Measurements from ENCODE around the gene SATB2.

The SATB2 gene

GRCh38 chr2:199465988-199466691 lies 8.4 kb upstream of the SATB2 start:
- DNase-seq, result no peak

GRCh38 chr2:199465390-199465789 lies 7.7 kb upstream of the SATB2 start:
- no peak for DNase-seq

DNA sequence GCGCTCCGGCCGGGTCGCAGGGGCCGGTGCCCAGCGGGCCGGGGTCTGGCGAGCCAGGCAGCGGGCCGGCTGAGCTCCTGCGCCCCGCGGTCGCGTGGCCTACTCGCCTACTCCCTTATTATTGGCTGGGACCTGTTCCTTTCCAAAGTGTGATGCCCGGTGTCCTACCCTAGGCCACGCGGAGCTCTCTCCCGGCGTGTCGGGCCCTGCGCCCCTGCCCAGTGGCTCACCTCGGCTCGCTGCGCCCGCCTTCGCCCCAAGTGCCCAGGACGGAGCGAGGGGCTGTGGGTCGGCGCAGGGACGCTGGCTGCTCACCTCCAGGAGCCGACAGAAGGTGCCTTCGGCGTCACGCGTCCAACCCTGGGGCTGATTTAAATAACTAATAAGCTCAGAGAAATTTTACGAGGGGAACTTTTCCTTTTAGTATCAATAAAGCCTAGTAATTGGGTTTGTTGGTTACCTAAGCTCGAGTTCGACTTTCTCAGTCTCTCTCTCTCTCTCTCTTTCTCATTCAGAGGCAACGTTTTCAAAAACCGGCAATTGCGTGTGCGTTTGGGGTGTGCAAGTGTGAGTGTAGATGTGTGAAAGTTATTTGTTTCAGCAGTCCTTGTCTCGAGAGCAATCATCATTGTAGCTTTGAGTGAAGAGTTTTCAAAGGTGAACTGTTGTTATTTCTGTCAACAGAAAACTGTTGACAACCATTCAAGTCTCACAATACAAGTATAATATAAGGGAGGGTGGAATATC lies 7.0 kb upstream of the SATB2 start:
- no peak for DNase-seq

DNA sequence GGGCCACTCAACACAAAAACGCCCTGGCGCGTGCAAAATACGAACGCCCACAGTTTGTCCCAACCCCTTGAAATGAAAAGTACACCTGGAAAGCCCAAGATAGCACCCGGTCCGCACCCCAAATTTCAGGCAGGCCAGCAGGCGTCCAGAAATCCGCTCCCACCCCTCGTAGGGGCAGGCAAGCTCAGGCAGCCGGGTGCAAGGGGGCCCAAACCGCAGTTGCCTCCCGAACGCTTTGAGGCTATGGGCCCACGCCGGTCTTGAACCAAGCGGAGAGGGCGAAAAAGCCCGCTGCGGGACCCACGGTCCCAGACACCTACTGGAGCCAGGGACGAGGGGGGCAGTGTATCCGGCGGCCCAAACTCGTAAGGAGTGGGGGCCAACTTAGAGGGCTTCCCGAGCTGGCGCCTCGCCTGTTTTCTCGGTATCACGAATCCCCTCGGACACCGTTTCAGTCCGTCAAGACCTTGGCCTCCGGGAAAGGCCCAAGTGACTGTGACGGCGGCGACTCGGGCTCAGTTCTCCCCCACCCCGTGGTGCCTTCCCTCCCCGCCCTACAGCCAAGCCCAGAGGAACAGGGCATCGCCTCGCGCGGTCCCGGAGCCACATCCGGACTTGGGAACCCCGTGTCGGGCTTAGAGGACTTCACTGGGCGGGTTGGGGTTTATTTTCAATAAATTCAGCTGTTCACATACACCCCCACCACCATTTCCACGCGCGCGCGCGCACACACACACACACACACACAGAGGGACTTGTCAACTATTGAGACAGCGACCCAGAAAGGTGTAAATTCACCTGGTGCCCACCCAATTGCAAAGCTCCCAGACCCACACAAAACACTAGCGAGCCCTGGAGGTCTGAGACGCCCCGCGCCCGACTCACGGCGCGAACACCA lies 6.2 kb upstream of the SATB2 start:
- DNase-seq, result no peak

- DNase-seq, result peak; percentile 57
These were observed 5.4 kb upstream of the SATB2 start for GRCh38 chr2:199462956-199463692.

DNA sequence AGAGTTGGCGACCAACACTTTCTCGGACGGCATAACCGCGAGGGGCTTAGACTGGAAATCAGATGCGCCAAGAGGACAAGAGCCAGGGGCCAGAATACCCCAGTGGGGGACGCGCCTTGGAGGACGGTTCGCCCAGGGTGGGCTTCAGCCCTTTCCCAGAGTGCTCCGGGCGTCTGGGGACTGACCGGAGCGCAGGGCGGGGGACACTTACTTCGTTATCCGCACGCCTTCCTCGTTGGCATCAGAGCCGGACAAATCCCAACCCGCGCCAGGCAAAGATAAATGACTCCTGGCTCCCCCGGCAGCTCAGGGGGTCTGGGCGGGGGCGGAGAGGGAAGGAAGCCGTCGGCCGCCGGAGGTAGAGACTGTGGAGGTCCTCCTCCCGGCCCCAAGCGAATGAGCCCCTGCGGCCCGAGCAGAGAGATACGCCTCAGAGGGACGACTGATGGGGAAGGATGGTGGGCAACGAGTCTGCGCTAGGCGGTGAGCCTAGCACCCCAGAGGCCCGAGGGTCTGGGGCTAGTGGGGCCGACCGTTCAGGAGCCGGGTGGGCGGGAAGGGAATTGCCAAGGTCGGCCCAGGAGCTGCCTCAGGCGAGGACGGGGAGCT lies 4.7 kb upstream of the SATB2 start:
- DNase-seq, result no peak

DNA sequence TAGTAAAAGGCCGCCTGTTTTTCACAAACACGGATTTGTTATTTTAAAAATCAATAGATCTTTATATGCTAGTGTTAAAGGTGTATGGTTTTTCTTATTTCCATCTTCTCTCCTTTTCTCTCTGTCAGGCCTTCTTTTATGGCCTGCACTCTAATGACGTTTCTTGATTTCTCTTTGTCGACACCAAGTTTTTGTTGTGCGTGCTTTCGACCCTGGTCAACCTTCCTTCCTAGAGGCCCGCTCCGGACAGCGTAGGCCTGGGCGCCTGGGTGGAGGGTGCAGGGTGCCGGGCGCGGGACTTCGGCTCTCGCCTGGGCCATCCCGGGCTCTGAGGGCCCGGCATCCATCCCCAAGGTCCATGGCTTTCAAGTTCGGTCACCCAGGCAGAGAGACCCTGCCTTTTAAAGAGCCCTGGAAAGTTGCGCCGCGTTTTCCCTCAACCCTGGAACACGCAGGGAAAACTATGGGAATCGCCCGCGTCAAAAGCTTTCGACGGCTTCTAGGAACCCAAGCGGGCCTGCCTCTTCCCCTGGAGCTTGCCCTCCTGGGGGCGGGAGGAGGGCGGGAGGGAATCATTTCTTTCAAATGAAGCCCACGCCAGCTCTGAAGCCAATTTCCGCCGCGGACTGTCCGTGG lies 4.1 kb upstream of the SATB2 start:
- no peak for DNase-seq

DNA sequence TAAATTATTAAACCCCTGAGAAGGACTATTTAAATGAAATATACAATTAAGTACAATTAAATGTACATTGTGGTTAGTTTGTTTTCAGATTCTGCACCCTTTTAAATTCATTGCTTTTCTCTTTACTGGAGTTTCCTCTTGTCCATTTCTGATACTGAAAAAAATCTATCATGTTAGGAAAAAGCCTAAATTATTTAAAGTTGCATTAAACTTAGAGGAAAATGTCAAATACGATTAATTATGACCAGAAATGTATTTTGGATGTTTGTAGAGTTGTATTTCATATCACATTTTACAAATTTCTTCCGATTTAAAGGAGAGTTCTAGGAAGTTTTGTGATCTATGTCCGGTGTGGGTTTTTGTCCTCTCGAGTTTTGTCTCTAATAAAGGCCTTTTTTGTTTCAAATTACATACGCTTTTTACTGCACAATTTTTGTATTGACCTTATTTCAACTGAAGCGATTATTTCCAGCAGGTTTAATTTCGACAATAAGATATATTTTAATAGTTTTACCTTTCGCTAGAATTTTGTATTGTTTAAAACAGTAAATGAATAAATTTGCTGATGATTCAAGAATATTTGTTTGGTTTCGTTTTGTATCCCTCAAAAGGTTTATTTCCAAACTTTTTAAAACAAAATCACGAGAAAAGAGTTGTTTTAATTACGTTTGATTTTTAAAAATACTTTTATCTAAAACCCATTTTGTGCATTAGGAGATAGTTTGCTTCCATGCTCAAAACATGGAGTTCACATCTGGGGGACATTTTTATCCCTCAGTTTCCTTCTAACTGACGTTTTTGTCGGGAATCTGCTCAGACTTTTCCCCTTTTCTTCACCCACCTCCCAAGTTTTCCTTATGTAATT lies 3.3 kb upstream of the SATB2 start:
- no peak for DNase-seq

DNA sequence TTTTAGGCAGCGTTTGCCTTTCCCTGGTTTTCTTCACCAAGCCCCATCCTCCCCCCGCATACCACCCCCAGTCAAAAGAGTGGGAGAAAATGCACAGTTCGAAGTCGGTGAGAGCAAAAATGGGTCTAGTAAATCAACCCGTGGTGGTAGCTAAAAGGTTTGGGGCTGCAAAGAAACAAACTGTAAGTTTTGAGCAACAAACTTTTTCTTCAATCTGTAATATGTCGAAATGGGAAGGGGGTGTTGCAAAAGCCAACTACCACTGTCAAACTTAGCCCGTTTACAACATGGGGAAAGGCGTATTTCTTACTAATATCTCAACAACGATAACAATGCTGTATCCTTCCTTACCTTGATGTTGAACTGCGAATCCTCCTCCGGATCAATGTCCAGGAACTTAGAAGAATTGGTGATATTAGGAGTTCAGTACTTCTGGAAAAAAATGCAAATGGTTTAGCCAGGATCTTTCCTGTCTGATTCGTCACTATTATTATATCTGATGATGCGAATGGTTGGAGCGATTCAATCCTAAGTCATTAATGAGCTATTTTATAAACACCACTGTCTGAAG lies 2.4 kb upstream of the SATB2 start:
- no peak for DNase-seq

DNA sequence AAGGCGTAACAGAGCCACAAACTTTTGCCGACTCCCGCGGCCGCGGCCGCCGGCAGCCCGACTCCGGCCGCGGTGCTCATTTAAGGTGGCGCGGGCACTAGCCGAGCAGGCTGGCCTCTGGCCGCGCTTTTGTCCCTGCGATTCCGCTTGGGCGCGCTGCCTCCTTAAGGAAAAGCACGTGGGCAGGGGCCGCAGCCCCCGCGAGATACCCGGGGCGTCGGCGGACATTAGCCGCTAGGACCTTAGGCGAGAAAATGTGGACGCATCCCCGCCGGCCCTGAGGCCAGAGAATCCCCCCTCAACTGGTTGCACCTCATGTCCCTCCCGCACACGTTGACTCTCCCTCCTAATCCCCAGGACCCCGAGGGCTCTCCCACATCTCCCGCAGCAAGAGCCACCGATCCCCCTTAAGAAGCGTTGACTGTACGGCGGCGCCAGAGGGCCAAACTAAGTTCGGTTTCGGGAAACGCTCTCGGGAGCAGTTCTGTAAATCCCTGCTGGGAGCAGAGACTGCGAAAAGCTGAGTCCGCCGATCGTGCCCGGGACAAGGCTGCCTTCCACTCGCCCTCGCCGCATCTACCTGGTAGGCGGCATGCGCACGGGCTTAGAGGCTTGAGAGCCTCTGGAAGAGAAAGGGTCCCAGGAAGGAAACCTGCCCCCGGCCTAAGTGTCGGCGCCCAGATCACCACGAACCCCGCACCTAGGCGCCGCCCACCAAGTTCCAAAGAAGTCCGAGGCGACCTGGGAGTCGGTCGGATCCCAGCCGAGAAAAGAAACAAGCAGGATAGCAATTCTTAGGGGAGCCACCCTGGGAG lies 1.8 kb upstream of the SATB2 start:
- DNase-seq, result peak; percentile 75

DNA sequence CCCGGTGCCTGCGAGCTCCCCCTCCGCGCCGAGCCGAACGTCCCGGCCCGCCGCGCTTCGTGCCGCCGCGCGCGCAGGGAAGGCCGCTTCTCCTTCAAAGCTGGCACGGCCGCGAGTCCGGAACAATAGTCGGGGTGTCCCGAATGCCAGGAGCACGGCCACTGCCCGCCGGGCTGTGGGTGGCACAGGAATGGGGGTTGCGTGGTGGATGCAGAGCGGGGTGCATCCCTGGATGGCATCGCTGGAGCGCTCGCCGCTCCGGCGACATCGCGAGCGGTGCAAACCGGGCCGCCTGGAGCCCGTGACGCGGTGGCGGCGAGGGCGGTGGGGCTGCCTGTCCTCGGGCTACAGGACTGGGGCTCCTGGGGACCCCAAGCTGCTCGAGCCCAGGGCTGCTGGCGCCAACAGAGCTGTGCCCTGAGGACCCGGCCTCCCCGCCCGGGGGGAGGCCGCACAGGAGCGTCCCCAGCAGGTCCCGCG lies 1.1 kb upstream of the SATB2 start:
- DNase-seq, result no peak

DNA sequence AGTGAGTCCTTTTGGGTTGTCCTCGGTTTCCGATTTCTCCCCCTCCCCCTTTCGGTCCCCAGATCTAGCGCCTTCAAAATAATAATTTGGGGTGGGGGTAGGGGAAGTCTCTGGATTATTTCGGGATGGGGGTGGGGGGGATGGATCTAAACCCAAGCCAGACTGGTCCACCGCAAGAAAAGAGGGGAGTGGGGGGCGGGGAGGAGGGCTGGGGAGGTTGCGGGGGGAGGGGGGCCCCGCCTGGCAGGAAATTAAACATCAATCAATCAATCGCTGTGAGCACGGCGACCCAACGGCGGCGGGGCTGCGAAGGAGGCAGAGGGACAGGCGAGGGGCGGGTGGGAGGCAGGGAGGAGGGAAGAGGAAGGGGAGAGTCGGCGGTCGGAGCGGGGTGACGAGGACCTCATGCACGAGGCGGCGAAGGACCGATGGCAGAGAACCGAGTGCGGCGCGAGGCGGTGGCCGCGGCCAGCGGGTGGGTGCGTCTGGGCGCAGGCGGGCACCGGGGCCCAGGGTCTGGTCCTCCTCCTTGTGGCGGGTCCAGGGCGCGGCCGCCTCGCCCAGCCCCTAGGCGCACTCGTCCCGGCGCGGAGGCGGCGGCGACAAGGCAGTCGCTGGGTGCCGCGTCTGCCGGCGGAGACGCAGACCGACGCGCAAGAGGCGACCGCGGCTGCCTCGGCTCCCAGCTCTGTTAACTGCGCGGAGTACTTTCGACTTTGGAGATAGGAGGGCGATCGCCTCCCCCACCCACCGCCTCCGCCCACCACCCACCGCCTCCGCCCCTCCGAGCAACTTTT lies 468 bp upstream of the SATB2 start:
- peak; percentile 33 for DNase-seq

DNA sequence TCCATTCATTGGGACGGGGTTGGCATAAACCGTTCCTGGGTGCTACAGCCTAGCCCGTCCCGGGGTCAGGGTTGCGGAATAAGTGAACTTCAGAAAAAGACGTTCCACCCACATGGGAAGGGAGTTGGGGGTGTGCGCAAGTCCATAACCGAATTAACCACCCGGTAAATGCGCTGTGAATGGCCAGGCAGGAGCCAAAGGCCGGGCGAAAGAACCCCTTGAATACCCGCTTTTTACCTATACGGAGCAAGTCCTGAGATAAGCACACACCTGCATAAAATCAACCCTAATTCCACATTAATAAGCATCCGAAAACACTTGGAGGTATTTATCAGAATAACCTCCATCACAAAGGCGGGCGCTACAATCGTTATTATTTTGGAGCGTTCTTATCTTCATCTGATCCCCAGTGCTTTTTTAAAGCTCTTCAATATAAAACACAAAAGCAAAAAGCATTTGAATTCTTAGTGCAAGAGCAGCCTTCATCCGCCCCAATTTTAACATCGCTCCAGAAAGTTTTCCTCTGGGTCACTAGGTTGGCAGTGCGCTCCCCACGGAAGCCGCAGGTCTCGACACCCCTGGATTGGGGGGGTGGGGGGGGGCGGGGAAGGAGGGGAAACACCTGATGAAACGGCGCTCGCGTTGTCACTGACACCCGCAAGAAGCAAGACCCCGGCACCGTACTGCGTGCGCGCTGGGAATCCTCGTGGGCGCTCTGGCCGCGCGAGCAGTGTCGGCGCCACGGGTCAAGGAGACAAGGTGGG lies 1.2 kb downstream of the SATB2 start:
- no peak for DNase-seq

DNA sequence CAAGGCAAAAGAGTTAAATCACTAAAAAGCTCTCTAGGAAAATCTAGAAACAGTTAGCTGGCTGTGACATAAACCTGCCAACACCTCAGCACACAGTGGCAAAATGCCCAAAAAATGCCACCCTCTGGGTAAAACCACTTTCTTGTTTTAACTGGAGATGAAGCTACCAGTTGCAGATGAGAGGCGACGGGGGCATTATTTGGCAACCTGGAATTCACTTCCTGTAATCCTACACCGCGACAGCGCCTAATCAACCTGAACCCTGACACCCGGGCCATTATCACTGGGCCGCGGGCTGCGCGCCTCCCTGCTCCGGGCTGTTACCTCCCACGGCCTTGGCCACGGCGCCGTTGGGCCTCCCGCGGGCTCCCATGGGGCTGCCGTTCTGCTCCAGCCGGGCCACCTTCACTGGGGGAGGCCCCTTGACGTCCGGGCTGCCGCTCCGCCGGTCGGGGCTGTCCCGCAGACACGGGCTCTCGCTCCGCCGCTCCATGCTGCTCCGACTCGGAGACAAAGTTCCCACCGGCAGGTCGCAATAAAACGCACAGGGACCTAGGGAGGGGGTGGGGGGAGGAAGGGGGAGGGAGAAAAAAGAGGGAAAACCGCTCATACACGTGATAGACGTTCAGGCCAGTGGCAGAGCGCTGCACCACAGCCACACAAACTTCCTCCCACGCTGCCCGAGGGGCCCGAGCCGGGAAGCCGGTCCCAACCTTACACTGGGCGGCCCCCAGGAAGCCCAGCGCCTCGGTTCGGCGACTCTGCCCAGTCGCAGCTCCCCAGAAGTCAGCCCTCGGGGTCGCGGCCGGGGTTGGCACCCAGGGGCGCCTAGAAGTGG lies 2.0 kb downstream of the SATB2 start:
- no peak for DNase-seq

GRCh38 chr2:199455210-199455544 lies 2.6 kb downstream of the SATB2 start:
- DNase-seq, result no peak

DNA sequence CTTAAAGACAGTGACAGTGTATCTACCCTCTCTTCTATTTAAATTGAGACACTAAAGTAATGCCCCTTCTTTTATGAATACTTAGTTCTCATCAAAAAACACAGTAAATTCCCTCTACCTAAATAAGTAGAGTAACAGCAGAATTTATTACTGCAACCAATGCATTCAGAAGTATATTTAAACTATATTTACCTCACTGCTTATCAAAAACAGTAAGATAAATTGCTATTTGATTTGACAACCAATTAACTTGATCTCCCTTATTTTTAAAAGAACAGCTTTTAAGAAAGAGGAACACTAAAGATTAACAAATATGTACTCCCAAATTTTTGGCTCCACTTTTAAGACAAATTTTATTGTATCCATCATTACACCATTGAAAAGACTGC lies 4.8 kb downstream of the SATB2 start:
- DNase-seq, result no peak
